ENCODE data around the gene ITGA1.

- TF ChIP-seq CTCF (conservative IDR thresholded peaks at IDR 0.05) (no peak), EZH2 (IDR thresholded peaks at IDR 0.05; ENCODE audit: low read depth) (no peak)
Measured at GRCh38 chr5:52837591-52838001, 49.9 kb downstream of the ITGA1 start.
